Thyroid gland (tissue), 4 donors: ENCODE results near the gene COPZ2. TPM values are rescaled to one million over a fixed set of nuclear protein-coding genes. Genes with fewer than 3 reads are reported as not detected.

Source experiments
- DNase-seq, 2 donors: peaks; one replicate each; pipeline ENCODE4 v3.0.0-alpha.2; 2019
- H3K27ac ChIP-seq, 3 donors: fragments of 200-600 bp; sonication (generic); 1 replicate in 2 of 3; 2 replicates in 1 of 3; pipeline ENCODE4 v1.5.1; 2016 to 2019; ENCODE audit warnings: mild to moderate bottlenecking in 1 of 3, moderate library complexity in 1 of 3
- H3K27me3 ChIP-seq: fragments of 200-600 bp; sonication (generic); one replicate; pipeline ENCODE4 v1.5.1; 2019
- H3K36me3 ChIP-seq, 2 donors: fragments of 200-600 bp; sonication (generic); one replicate each; pipeline ENCODE4 v1.5.1; 2016 to 2019
- H3K4me1 ChIP-seq, 2 donors: fragments of 200-600 bp; sonication (generic); one replicate each; pipeline ENCODE4 v1.5.1; 2017 to 2019
- H3K4me3 ChIP-seq, 3 donors: fragments of 200-600 bp; sonication (generic); replicated peaks in 1 of 3; 1 replicate in 2 of 3; 2 replicates in 1 of 3; pipeline ENCODE4 v1.5.1; 2016; ENCODE audit warnings: mild to moderate bottlenecking in 1 of 3
- H3K9me3 ChIP-seq: fragments of 200-600 bp; sonication (generic); one replicate; pipeline ENCODE4 v1.5.1; 2017
- POLR2A ChIP-seq, 2 donors: fragments of 450-650 bp; IDR thresholded peaks; one replicate each; pipeline ENCODE4 v1.6.1; 2017; ENCODE audit warnings: antibody characterized with exemption in 2 of 2, mild to moderate bottlenecking in 2 of 2, moderate library complexity in 1 of 2
- WGBS, 2 donors: methylation state at CpG; one replicate each; pipeline ENCODE4 v1.1.5; 2017; 5-methylcytosine and 5-hydroxymethylcytosine counted together
- intact Hi-C: fragments of 100-400 bp; cut with DNase I; formaldehyde crosslinking; loops from one replicate; pipeline ENCODE4 v1.15.1; 2023
- total RNA-seq, 4 donors: library from RNA; depleted of rRNA; stranded (reverse); fragments of >200 nt; gene quantifications; one replicate each; pipeline ENCODE4 v1.2.3, GENCODE V29; 2016
- TF ChIP-seq, protein P1 (sequence below), 6 experiments: fragments of 200-600 bp in 3 of 6; fragments of 450-650 bp in 3 of 6; sonication (generic) in 3 of 6; IDR thresholded peaks; one replicate each; pipeline ENCODE4 v1.5.1; 2016 to 2019; ENCODE audit warnings: antibody characterized with exemption in 6 of 6, mild to moderate bottlenecking in 2 of 6, inconsistent platforms in 1 of 6, moderate library complexity in 1 of 6

Gene COPZ2
- total RNA-seq, 4 donors from 2014 or later = 19.3 to 55.8 (median 45.2) TPM

DNA sequence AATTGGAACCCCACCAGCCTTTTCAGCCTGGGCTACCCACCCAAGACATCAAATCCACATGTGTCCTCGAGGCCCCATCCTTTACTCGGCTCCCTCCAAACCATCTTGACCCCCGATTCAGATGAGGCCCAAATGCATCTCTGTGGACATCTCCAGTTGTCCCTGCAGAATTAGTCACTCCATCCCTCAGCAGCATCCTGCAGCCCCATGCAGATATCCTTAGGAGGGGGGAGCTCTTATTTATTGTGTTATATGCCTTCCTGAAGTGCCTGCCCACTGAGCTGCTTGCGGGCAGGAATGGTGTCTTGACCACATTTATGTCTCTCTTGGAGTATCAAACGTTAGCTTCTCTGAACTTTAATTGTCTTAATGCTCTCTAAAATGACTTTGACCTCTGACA lies 51.1 kb downstream of the COPZ2 start:
- Histone ChIP-seq H3K9me3 (no peaks in the 10 kb centered on the region), H3K27ac (peak overlapping the region; percentile 72 to 93 (median 89)), H3K36me3 (peaks cover 6 to 14% of the 10 kb centered on the region in 2 donors), H3K27me3 (no peaks in the 10 kb centered on the region), H3K4me1 (peaks cover 11 to 19% of the 10 kb centered on the region in 2 donors), H3K4me3 (no peak overlapping the region)
- intact Hi-C loops = no loop called here
- TF ChIP-seq, protein P1, sequence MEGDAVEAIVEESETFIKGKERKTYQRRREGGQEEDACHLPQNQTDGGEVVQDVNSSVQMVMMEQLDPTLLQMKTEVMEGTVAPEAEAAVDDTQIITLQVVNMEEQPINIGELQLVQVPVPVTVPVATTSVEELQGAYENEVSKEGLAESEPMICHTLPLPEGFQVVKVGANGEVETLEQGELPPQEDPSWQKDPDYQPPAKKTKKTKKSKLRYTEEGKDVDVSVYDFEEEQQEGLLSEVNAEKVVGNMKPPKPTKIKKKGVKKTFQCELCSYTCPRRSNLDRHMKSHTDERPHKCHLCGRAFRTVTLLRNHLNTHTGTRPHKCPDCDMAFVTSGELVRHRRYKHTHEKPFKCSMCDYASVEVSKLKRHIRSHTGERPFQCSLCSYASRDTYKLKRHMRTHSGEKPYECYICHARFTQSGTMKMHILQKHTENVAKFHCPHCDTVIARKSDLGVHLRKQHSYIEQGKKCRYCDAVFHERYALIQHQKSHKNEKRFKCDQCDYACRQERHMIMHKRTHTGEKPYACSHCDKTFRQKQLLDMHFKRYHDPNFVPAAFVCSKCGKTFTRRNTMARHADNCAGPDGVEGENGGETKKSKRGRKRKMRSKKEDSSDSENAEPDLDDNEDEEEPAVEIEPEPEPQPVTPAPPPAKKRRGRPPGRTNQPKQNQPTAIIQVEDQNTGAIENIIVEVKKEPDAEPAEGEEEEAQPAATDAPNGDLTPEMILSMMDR (IDR thresholded peaks at IDR 0.05) = no peak
- TF ChIP-seq POLR2A (IDR thresholded peaks at IDR 0.05) = no peak
- WGBS, 2 donors = 81 to 82% methylated on average over 5 of the region's 5 CpGs
- no peak for DNase-seq

DNA sequence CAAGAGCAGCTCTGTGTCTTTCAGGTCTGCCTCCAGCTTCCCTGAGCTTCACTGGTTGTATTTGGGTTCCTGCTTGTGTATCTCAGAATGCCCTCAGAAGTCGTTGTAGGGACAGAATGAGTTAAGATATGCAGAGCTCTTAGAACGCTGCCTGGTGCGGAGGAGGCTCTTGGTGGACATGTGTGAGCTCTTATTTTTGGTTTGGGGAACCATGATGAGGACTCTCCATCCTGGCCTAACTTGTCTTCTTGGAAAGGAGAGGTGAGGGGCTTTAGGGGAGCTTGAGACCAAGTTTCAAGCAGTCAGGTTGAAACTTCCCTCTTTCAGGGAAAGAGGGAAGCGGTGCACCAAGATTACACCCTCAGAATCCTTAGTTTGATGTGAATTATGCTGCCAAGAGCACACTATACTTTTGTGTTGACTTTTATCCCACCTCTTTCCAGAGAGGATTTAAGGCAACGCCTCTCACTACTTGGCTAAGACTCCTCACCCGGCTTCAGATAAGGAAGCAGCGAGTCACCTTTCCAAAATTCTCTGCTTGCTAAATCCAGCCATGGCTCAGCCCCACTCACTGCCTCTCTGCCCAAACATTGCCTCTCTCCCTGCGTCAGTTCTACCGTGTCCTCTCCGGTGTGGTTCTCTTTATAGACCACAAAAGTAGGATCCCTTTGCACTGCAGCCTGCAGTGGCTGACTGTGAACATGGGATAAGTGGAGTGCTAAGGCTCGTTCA lies 53.9 kb downstream of the COPZ2 start:
- DNase-seq = no peak
- Histone ChIP-seq H3K9me3 (no peaks in the 10 kb centered on the region), H3K4me3 (no peak overlapping the region), H3K4me1 (peaks cover 11 to 17% of the 10 kb centered on the region in 2 donors), H3K27me3 (no peaks in the 10 kb centered on the region), H3K36me3 (peaks cover 35 to 43% of the 10 kb centered on the region in 2 donors), H3K27ac (no peak overlapping the region)
- WGBS, 2 donors = 73 to 80% methylated on average over 11 of the region's 11 CpGs
- TF ChIP-seq, protein P1 (IDR thresholded peaks at IDR 0.05) = no peak
- no peak for TF ChIP-seq POLR2A (IDR thresholded peaks at IDR 0.05)
- intact Hi-C loops = no loop called here

DNA sequence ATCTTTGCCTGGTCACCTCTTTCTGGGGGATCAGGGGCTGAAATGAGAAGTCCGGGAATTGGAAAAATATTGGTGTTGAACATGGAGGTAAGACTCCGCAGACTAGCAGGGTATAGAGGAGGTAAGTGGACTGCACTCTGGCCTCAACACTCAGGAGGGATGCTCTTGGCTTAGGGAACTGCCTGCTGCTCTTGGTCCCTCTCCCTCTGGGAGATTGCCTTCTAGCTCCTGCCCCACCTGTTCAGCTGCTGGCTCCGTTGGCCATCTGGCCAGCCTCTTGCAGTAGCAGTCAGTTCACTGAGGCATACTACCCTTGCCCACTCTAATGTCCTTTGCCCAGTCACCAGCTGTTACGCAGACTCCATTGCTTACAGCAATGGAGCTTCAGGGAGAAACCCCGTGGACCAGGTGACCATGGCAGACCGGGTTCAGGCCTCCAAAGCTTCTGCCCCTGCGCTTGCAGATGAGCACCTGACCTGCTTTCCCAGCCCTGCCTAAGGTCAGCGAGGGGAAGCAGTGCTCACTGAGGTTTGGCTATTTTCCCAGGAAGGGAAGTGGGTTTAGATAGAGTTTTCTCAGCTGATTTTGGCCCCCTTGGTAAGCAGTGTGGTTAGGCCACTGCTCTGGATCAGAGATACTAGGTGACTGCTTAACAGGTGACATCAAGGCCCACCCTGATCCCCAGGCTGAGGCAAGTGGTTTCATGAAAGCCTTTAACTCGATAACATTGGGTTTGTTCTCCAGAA lies 54.8 kb downstream of the COPZ2 start:
- WGBS, 2 donors = 93% methylated on average over 6 to 8 of the region's 9 CpGs
- no peak for TF ChIP-seq POLR2A (IDR thresholded peaks at IDR 0.05)
- TF ChIP-seq, protein P1 (IDR thresholded peaks at IDR 0.05) = no peak
- DNase-seq = no peak
- H3K4me1 ChIP-seq = peaks cover 9 to 11% of the 10 kb centered on the region in 2 donors
- peaks cover 42 to 48% of the 10 kb centered on the region in 2 donors for H3K36me3 ChIP-seq
- intact Hi-C loops = no loop called here
- no peaks in the 10 kb centered on the region for H3K27me3 ChIP-seq
- no peaks in the 10 kb centered on the region for H3K9me3 ChIP-seq
- H3K27ac ChIP-seq = no peak overlapping the region
- no peak overlapping the region for H3K4me3 ChIP-seq

DNA sequence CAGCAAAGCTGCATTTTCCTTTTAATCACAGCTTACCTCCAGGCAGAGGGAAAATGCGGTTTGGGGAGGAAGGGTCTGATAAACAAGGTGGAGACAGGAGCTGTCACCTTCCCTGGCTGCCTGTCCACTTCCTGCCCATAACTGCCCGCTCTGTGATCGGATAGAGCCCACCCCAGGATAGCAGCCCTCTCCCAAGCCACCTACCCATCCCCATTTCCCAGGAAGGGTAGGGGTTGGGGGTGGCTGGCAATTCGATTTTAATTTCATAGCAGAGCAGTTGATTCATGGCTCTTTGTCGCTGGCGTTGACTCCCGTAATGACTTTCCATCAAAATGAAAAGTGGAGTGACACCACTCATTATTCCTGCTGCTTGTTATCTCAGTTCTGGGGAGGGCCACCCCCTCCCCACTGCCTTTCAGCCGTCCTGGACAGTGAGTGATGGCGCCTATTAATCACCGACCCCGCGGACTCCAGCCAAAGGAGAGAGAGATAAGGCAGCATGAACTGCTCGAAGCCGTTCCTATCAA lies 55.4 kb downstream of the COPZ2 start:
- WGBS, 2 donors = 80 to 85% methylated on average over 14 of the region's 14 CpGs
- Histone ChIP-seq H3K36me3 (peaks cover 49 to 51% of the 10 kb centered on the region in 2 donors), H3K27me3 (no peaks in the 10 kb centered on the region), H3K4me1 (peaks cover 2 to 4% of the 10 kb centered on the region in 2 donors), H3K4me3 (no peak overlapping the region), H3K9me3 (no peaks in the 10 kb centered on the region), H3K27ac (no peak overlapping the region)
- no peak for TF ChIP-seq POLR2A (IDR thresholded peaks at IDR 0.05)
- TF ChIP-seq, protein P1 (IDR thresholded peaks at IDR 0.05) = no peak
- intact Hi-C loops = no loop called here
- no peak for DNase-seq

DNA sequence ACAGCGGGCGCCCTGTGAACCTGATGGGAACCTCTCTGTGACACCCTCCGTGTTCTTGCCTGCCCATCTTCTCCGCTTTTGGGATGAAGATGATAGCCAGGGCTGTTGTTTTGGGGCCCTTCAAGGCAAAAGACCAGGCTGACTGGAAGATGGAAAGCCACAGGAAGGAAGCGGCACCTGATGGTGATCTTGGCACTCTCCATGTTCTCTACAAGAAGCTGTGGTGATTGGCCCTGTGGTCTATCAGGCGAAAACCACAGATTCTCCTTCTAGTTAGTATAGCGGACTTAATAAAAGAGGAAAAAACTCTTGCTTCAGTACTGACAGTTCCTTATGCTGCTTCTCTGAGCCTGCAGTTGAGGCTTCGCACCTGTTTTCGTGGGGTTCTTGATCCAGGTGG lies 56.1 kb downstream of the COPZ2 start:
- no peaks in the 10 kb centered on the region for H3K27me3 ChIP-seq
- H3K27ac ChIP-seq = no peak overlapping the region
- H3K4me1 ChIP-seq = no peaks in the 10 kb centered on the region
- 88 to 97% methylated on average over 9 of the region's 9 CpGs for WGBS, 2 donors
- no peak for TF ChIP-seq POLR2A (IDR thresholded peaks at IDR 0.05)
- TF ChIP-seq, protein P1 (IDR thresholded peaks at IDR 0.05) = no peak
- intact Hi-C loops = no loop called here
- H3K9me3 ChIP-seq = no peaks in the 10 kb centered on the region
- peaks cover 54 to 57% of the 10 kb centered on the region in 2 donors for H3K36me3 ChIP-seq
- no peak for DNase-seq
- H3K4me3 ChIP-seq = no peak overlapping the region
